WERI-Rb-1 (cell line): ENCODE results near the gene CXorf66.
"Not testable (repeated sequence)": the region's sequence is repeated elsewhere in the genome, so short reads cannot be mapped to it uniquely, and the experiment has no call there.

Experiments
- DNase-seq: peaks from one replicate; pipeline ENCODE4 v3.0.0-alpha.2; 2020
- H3K27ac ChIP-seq: fragments of 250-450 bp; sonication (Bioruptor Pico); 2 replicates; pipeline ENCODE4 v1.5.1; 2020; ENCODE audit warnings: mild to moderate bottlenecking, moderate library complexity
- H3K27me3 ChIP-seq: fragments of 250-450 bp; sonication (Bioruptor Pico); 2 replicates; pipeline ENCODE4 v1.5.1; 2021; ENCODE audit warnings: mild to moderate bottlenecking, low read depth, moderate library complexity; ENCODE audit not compliant: insufficient read depth, severe bottlenecking
- H3K36me3 ChIP-seq: fragments of 250-450 bp; sonication (Bioruptor Pico); 2 replicates; pipeline ENCODE4 v1.5.1; 2020; ENCODE audit warnings: mild to moderate bottlenecking, moderate library complexity
- H3K4me3 ChIP-seq: 2 replicates; pipeline ENCODE4 v1.5.1; 2011; ENCODE audit warnings: low read depth, mild to moderate bottlenecking, control low read depth, low read length
- H3K9me3 ChIP-seq: fragments of 250-450 bp; sonication (Bioruptor Pico); 2 replicates; pipeline ENCODE4 v1.5.1; 2021; ENCODE audit warnings: mild to moderate bottlenecking, moderate library complexity; ENCODE audit not compliant: severe bottlenecking
- CTCF ChIP-seq: IDR thresholded peaks from 2 replicates; pipeline ENCODE4 v1.5.1; 2011; ENCODE audit warnings: low read depth, mild to moderate bottlenecking, control low read depth, inconsistent platforms, low read length

CXorf66 gene

GRCh38 chrX:139924069-139924695, 41.1 kb downstream of the CXorf66 start:
- Histone ChIP-seq H3K27ac (no peak overlapping the region), H3K4me3 (no peak overlapping the region), H3K36me3 (no peaks in the 10 kb centered on the region), H3K27me3 (peaks cover 7% of the 10 kb centered on the region), H3K9me3 (no peaks in the 10 kb centered on the region)
- DNase-seq = no peak
- no peak for TF ChIP-seq CTCF

- not testable (repeated sequence) for H3K27me3 ChIP-seq, H3K36me3 ChIP-seq, H3K4me3 ChIP-seq, DNase-seq, H3K27ac ChIP-seq, H3K9me3 ChIP-seq
These were observed 44.2 kb downstream of the CXorf66 start for GRCh38 chrX:139921142-139921541.

GRCh38 chrX:139920316-139920715, 45.0 kb downstream of the CXorf66 start:
- TF ChIP-seq CTCF = no peak

GRCh38 chrX:139914421-139914820, 50.9 kb downstream of the CXorf66 start:
- no peak for DNase-seq
- Histone ChIP-seq H3K27ac (no peak overlapping the region), H3K27me3 (no peaks in the 10 kb centered on the region), H3K4me3 (no peak overlapping the region), H3K9me3 (no peaks in the 10 kb centered on the region), H3K36me3 (no peaks in the 10 kb centered on the region)
- TF ChIP-seq CTCF = no peak

More at GRCh38 chrX:139920316-139920715, 45.0 kb downstream of the CXorf66 start:
- Histone ChIP-seq H3K27ac (no peak overlapping the region), H3K9me3 (no peaks in the 10 kb centered on the region), H3K36me3 (no peaks in the 10 kb centered on the region), H3K4me3 (no peak overlapping the region), H3K27me3 (no peaks in the 10 kb centered on the region)
- no peak for DNase-seq

GRCh38 chrX:139909712-139910111, 55.6 kb downstream of the CXorf66 start:
- Histone ChIP-seq H3K27ac (no peak overlapping the region), H3K27me3 (no peaks in the 10 kb centered on the region)
- DNase-seq = no peak

GRCh38 chrX:139907078-139907477, 58.2 kb downstream of the CXorf66 start:
- peaks cover 2% of the 10 kb centered on the region for H3K27me3 ChIP-seq

More at GRCh38 chrX:139909712-139910111, 55.6 kb downstream of the CXorf66 start:
- TF ChIP-seq CTCF = no peak
- H3K4me3 ChIP-seq = no peak overlapping the region
- H3K36me3 ChIP-seq = no peaks in the 10 kb centered on the region
- no peaks in the 10 kb centered on the region for H3K9me3 ChIP-seq

More at GRCh38 chrX:139907078-139907477, 58.2 kb downstream of the CXorf66 start:
- no peaks in the 10 kb centered on the region for H3K9me3 ChIP-seq
- TF ChIP-seq CTCF = no peak
- no peaks in the 10 kb centered on the region for H3K36me3 ChIP-seq
- H3K4me3 ChIP-seq = no peak overlapping the region
- H3K27ac ChIP-seq = no peak overlapping the region
- no peak for DNase-seq
